AG09309 (cell line): ENCODE data around the gene ADGRG6.

ENCODE experiments used
- DNase-seq: peaks from one replicate; pipeline ENCODE4 v3.0.0-alpha.2; 2010; ENCODE audit warnings: low read depth
- H3K4me3 ChIP-seq: 2 replicates; pipeline ENCODE4 v1.5.1; 2011; ENCODE audit warnings: mild to moderate bottlenecking, low read depth, low read length, moderate library complexity; ENCODE audit not compliant: control insufficient read depth
- TF ChIP-seq, protein P1 (sequence below): IDR thresholded peaks from 2 replicates; pipeline ENCODE4 v1.5.1; 2011; ENCODE audit warnings: mild to moderate bottlenecking, low read depth, low read length, inconsistent platforms; ENCODE audit not compliant: insufficient read depth, control insufficient read depth; ENCODE audit errors: missing control alignments

ADGRG6 gene

DNA sequence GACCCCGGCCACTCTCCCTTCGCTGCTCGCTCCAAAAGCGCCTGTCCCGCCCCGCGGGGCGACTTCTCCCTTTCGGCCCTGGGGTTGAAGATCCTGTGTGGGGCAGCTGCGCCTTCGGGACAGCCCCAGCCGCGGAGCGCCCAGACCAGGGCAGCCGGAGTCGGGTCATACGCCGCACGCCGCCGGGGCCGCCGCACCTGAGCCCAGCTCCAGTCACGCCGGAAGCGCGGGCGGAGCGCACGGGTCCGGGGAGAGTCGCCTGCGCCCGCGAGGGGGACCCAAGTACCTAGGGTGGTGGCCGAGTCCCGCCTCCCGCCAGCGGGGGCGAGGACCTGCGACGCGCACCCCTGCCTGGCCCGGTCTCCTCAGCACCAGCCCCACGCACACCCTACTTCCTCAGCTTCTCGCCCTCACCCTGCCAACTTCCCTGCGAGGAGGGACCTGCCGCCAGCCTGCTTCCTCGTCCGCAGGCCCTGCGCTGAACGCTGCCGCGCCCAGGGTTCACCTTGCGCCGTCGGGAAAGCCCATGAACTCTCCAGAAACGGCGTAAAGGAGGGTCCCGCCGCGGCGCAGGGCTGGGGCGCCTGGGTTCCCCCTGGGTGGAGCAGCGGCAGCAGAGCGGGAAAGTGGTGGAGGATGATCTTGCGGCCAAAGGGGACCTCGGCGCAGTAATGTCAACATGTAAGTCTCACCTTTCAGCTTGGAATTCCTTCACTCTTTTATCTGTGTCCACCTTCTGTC is at the start of gene ADGRG6:
Gene ADGRG6 (plus strand): TSS at position 357 of the 741 bp plus-strand sequence. CDS start 323 bp downstream, at position 680.
- peak within 1 kb of the TSS; percentile 62 for H3K4me3 ChIP-seq
- DNase-seq, result no peak
- TF ChIP-seq, protein P1, sequence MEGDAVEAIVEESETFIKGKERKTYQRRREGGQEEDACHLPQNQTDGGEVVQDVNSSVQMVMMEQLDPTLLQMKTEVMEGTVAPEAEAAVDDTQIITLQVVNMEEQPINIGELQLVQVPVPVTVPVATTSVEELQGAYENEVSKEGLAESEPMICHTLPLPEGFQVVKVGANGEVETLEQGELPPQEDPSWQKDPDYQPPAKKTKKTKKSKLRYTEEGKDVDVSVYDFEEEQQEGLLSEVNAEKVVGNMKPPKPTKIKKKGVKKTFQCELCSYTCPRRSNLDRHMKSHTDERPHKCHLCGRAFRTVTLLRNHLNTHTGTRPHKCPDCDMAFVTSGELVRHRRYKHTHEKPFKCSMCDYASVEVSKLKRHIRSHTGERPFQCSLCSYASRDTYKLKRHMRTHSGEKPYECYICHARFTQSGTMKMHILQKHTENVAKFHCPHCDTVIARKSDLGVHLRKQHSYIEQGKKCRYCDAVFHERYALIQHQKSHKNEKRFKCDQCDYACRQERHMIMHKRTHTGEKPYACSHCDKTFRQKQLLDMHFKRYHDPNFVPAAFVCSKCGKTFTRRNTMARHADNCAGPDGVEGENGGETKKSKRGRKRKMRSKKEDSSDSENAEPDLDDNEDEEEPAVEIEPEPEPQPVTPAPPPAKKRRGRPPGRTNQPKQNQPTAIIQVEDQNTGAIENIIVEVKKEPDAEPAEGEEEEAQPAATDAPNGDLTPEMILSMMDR, result no peak

DNA sequence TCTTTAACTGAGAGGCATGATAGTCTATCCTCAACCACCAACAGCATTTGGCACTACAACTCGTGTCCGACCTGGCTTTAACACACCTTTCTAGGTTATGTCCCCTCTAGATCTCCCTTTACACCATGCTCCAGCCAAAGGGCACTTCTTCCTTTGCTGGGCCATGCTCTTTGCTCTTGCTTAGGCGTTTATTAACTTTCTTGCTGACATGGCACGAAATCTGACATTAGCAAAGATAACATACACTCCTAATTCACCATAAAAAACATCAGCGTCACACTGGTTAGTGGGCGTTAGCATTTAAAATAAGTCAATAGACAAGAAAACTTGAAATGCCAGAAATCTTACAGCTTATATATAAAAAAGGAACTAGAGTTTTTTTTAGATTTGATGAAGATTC is 47.3 kb upstream of the ADGRG6 start:
- H3K4me3 ChIP-seq, result no peak overlapping the region
- no peak for DNase-seq
- TF ChIP-seq, protein P1, result no peak

GRCh38 chr6:142255785-142256184 is 46.0 kb upstream of the ADGRG6 start:
- TF ChIP-seq, protein P1, result no peak
- no peak overlapping the region for H3K4me3 ChIP-seq
- DNase-seq, result no peak

DNA sequence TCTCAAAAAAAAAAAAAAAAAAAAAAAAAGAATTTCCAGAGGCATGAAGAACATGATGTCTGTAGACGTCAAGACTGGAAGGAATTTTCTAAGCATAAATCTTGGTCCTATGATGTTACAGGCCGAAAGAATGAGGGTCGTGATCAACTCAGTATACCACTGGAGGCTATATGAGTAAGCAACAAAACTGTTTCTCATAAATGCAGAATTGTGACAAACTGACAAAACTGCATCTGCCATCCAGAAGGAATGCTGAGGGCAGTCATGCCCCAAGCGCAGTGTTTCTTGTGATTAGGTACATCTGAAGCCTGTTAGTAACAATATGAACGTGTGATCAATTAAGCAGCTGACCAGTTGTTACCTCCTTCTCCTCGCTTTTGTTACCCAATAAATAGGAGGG is 43.5 kb upstream of the ADGRG6 start:
- TF ChIP-seq, protein P1, result no peak
- no peak for DNase-seq
- no peak overlapping the region for H3K4me3 ChIP-seq

DNA sequence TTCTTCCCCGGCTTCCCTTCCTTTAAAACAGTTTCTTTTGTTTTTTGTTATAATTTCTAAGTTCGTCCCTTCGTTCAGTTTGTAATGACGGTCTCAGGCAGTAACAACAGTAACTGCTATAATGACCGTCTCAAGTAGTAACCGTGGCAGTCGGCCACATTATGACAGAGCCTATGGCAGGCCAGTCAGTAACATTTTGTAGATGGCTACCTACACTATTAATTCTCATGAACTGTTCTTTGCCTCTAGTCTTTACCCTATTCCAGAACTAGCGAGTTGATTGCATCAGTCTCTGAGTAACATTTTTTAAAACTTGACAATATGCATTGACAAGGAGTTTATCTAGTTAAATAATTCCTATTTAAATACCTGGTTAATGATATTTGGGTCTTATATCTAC is 43.0 kb upstream of the ADGRG6 start:
- TF ChIP-seq, protein P1, result no peak
- DNase-seq, result no peak

GRCh38 chr6:142260748-142261147 is 41.1 kb upstream of the ADGRG6 start:
- DNase-seq, result no peak
- H3K4me3 ChIP-seq, result no peak overlapping the region
- TF ChIP-seq, protein P1, result no peak

More for the DNA sequence above, 43.0 kb upstream of the ADGRG6 start:
- H3K4me3 ChIP-seq, result no peak overlapping the region

DNA sequence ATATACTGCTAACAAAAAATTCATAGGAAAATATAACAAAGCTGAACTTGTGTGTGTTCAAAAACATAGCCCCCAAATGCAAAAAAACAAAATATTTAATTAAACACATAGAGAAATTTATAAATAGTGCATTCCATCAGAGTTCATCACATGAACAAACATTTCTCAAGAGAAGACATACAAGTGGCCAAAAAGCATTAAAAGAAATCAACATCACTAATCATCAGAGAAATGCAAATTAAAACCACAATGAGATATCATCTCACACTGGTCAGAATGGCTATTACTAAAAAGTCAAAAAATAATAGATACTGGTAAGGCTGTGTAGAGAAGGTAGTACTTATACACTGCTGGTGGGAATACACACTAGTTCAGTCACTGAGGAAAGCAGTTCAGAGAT is 39.6 kb upstream of the ADGRG6 start:
- no peak overlapping the region for H3K4me3 ChIP-seq
- DNase-seq, result no peak
- TF ChIP-seq, protein P1, result no peak
